ENCODE results near the gene PYY.

Gene PYY

GRCh38 chr17:43918026-43918389 is 35.7 kb downstream of the PYY start:
- TF ChIP-seq CTCF (IDR thresholded peaks at IDR 0.05; ENCODE audit: low read depth, low read length) = no peak
- Histone ChIP-seq H3K9me3 (ENCODE audit: severe bottlenecking) (no peaks in the 10 kb centered on the region), H3K4me3 (ENCODE audit: low read depth, low read length) (no peak overlapping the region), H3K36me3 (no peaks in the 10 kb centered on the region), H3K27ac (no peak overlapping the region), H3K27me3 (ENCODE audit: insufficient read depth, low read depth, severe bottlenecking) (peaks cover 74% of the 10 kb centered on the region)
- DNase-seq = no peak

GRCh38 chr17:43917348-43918025 is 36.3 kb downstream of the PYY start:
- no peaks in the 10 kb centered on the region for H3K36me3 ChIP-seq
- peak; percentile 76 for DNase-seq

GRCh38 chr17:43917016-43917347 is 36.8 kb downstream of the PYY start:
- Histone ChIP-seq H3K4me3 (ENCODE audit: low read depth, low read length) (no peak overlapping the region), H3K27ac (no peak overlapping the region), H3K9me3 (ENCODE audit: severe bottlenecking) (no peaks in the 10 kb centered on the region), H3K36me3 (no peaks in the 10 kb centered on the region), H3K27me3 (ENCODE audit: insufficient read depth, low read depth, severe bottlenecking) (peaks cover 82% of the 10 kb centered on the region)
- TF ChIP-seq CTCF (IDR thresholded peaks at IDR 0.05; ENCODE audit: low read depth, low read length) = no peak
- DNase-seq = no peak

More at GRCh38 chr17:43917348-43918025, 36.3 kb downstream of the PYY start:
- H3K4me3 ChIP-seq (ENCODE audit: low read depth, low read length) = no peak overlapping the region
- peaks cover 79% of the 10 kb centered on the region for H3K27me3 ChIP-seq (ENCODE audit: insufficient read depth, low read depth, severe bottlenecking)
- H3K9me3 ChIP-seq (ENCODE audit: severe bottlenecking) = no peaks in the 10 kb centered on the region
- TF ChIP-seq CTCF (IDR thresholded peaks at IDR 0.05; ENCODE audit: low read depth, low read length) = peak; percentile 97
- H3K27ac ChIP-seq = no peak overlapping the region

- DNase-seq = no peak
Measured at GRCh38 chr17:43916385-43916784, 37.4 kb downstream of the PYY start.

GRCh38 chr17:43915559-43915958 is 38.2 kb downstream of the PYY start:
- H3K27ac ChIP-seq = no peak overlapping the region
- H3K9me3 ChIP-seq (ENCODE audit: severe bottlenecking) = no peaks in the 10 kb centered on the region
- no peak overlapping the region for H3K4me3 ChIP-seq (ENCODE audit: low read depth, low read length)
- H3K27me3 ChIP-seq (ENCODE audit: insufficient read depth, low read depth, severe bottlenecking) = peaks cover 82% of the 10 kb centered on the region
- no peak for TF ChIP-seq CTCF (IDR thresholded peaks at IDR 0.05; ENCODE audit: low read depth, low read length)
- no peak for DNase-seq
- no peaks in the 10 kb centered on the region for H3K36me3 ChIP-seq

More at GRCh38 chr17:43916385-43916784, 37.4 kb downstream of the PYY start:
- no peak overlapping the region for H3K4me3 ChIP-seq (ENCODE audit: low read depth, low read length)
- no peak overlapping the region for H3K27ac ChIP-seq
- H3K36me3 ChIP-seq = no peaks in the 10 kb centered on the region
- peaks cover 82% of the 10 kb centered on the region for H3K27me3 ChIP-seq (ENCODE audit: insufficient read depth, low read depth, severe bottlenecking)
- no peak for TF ChIP-seq CTCF (IDR thresholded peaks at IDR 0.05; ENCODE audit: low read depth, low read length)
- no peaks in the 10 kb centered on the region for H3K9me3 ChIP-seq (ENCODE audit: severe bottlenecking)

GRCh38 chr17:43914451-43914850 is 39.3 kb downstream of the PYY start:
- Histone ChIP-seq H3K27ac (no peak overlapping the region), H3K4me3 (ENCODE audit: low read depth, low read length) (no peak overlapping the region), H3K9me3 (ENCODE audit: severe bottlenecking) (no peaks in the 10 kb centered on the region), H3K36me3 (no peaks in the 10 kb centered on the region), H3K27me3 (ENCODE audit: insufficient read depth, low read depth, severe bottlenecking) (peaks cover 85% of the 10 kb centered on the region)
- TF ChIP-seq CTCF (IDR thresholded peaks at IDR 0.05; ENCODE audit: low read depth, low read length) = no peak
- peak; percentile 76 for DNase-seq
